OCI-LY1 (cell line): ENCODE measurements around the gene OR10D3.
"Not testable (repeated sequence)": the region's sequence is repeated elsewhere in the genome, so short reads cannot be mapped to it uniquely, and the experiment has no call there.

Experiments
- H2AFZ ChIP-seq: fragments of 200-600 bp; sonication (generic), shearing (Covaris generic); 2 replicates; pipeline ENCODE4 v1.6.0; 2014; ENCODE audit warnings: antibody characterized with exemption, mild to moderate bottlenecking, low read length
- H3F3A ChIP-seq: fragments of 200-600 bp; sonication (generic), shearing (Covaris generic); 2 replicates; pipeline ENCODE4 v1.6.0; 2014; ENCODE audit warnings: mild to moderate bottlenecking, antibody characterized with exemption, low read length, moderate library complexity; ENCODE audit not compliant: insufficient read depth
- H3K27ac ChIP-seq: fragments of 200-600 bp; sonication (generic); 2 replicates; pipeline ENCODE4 v1.5.1; 2014; ENCODE audit warnings: low read length, mixed run types, mild to moderate bottlenecking, low read depth; ENCODE audit not compliant: poor library complexity, severe bottlenecking
- H3K27me3 ChIP-seq: fragments of 200-600 bp; sonication (generic); 2 replicates; pipeline ENCODE4 v1.6.0; 2014; ENCODE audit warnings: antibody characterized with exemption, mild to moderate bottlenecking, low read length, moderate library complexity; ENCODE audit not compliant: insufficient read depth
- H3K36me3 ChIP-seq: fragments of 200-600 bp; sonication (generic); 2 replicates; pipeline ENCODE4 v1.6.1; 2014; ENCODE audit warnings: mild to moderate bottlenecking, antibody characterized with exemption, low read length, moderate library complexity, mixed read lengths; ENCODE audit not compliant: insufficient read depth
- H3K4me1 ChIP-seq: fragments of 200-600 bp; sonication (generic); 2 replicates; pipeline ENCODE4 v1.5.1; 2014; ENCODE audit warnings: mild to moderate bottlenecking, low read length, moderate library complexity; ENCODE audit not compliant: insufficient read depth, severe bottlenecking
- H3K4me2 ChIP-seq: fragments of 200-600 bp; sonication (generic), shearing (Covaris generic); 2 replicates; pipeline ENCODE4 v1.6.1; 2014; ENCODE audit warnings: low read length
- H3K4me3 ChIP-seq: fragments of 200-600 bp; sonication (generic); 2 replicates; pipeline ENCODE4 v1.5.1; 2014; ENCODE audit warnings: low read length, low read depth, mild to moderate bottlenecking, mixed read lengths; ENCODE audit not compliant: poor library complexity, severe bottlenecking
- H3K79me2 ChIP-seq: fragments of 200-600 bp; shearing (Covaris generic); 2 replicates; pipeline ENCODE4 v1.6.1; 2016; ENCODE audit warnings: mixed run types, low read length, mixed read lengths; ENCODE audit not compliant: insufficient read depth
- H3K9ac ChIP-seq: fragments of 200-600 bp; sonication (generic), shearing (Covaris generic); 2 replicates; pipeline ENCODE4 v1.6.1; 2014; ENCODE audit warnings: mild to moderate bottlenecking, low read length, mixed read lengths
- H3K9me2 ChIP-seq: fragments of 200-600 bp; sonication (generic), shearing (Covaris generic); 2 replicates; pipeline ENCODE4 v1.6.1; 2014; ENCODE audit warnings: low read depth, mild to moderate bottlenecking, low read length, mixed read lengths
- H3K9me3 ChIP-seq: fragments of 200-600 bp; shearing (Covaris generic); 2 replicates; pipeline ENCODE4 v1.6.1; 2014; ENCODE audit warnings: low read length, mixed read lengths
- H4K20me1 ChIP-seq: fragments of 200-600 bp; sonication (generic), shearing (Covaris generic); 2 replicates; pipeline ENCODE4 v1.6.0; 2016; ENCODE audit warnings: mild to moderate bottlenecking, low read length; ENCODE audit not compliant: insufficient read depth
- EZH2 ChIP-seq: fragments of 200-600 bp; sonication (generic), shearing (Covaris generic); IDR thresholded peaks from 2 replicates; pipeline ENCODE4 v1.8.0; 2017; ENCODE audit warnings: borderline replicate concordance, mixed run types, mild to moderate bottlenecking, antibody characterized with exemption, low read length, moderate library complexity, mixed read lengths
- TF ChIP-seq, protein P1 (sequence below): fragments of 200-600 bp; sonication (generic), shearing (Covaris generic); IDR thresholded peaks from 2 replicates; pipeline ENCODE4 v1.5.1; 2017; ENCODE audit warnings: mild to moderate bottlenecking, antibody characterized with exemption, low read length, moderate library complexity, mixed read lengths

Gene OR10D3

DNA sequence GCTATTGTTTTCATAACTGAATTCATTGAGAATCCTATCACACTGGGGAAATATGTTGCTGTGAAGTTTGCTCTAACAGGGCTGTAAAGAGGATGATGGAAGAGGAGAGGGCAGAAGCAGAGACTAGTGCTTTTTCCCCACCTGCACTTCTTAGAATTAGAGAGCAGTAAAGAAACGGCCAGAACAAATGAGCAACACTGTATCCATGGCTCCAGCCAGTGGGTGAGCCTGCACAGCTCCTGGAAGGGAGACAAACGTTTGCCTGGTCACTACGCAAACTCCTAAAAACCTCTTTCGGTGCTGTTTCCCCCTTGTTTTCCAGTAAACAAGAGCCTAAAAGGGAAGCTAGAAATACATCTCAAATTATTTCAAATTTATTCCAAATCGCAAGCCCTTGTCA is 22.2 kb upstream of the OR10D3 start:
- Histone ChIP-seq H3K9me2 (no peaks in the 10 kb centered on the region), H3K4me2 (no peak overlapping the region), H2AFZ (no peak overlapping the region), H3K4me1 (no peaks in the 10 kb centered on the region), H3F3A (no peaks in the 10 kb centered on the region), H3K79me2 (no peaks in the 10 kb centered on the region), H3K27ac (no peak overlapping the region), H3K36me3 (no peaks in the 10 kb centered on the region), H4K20me1 (no peaks in the 10 kb centered on the region), H3K4me3 (no peak overlapping the region), H3K27me3 (no peaks in the 10 kb centered on the region), H3K9ac (no peak overlapping the region), H3K9me3 (no peaks in the 10 kb centered on the region)
- TF ChIP-seq, protein P1, sequence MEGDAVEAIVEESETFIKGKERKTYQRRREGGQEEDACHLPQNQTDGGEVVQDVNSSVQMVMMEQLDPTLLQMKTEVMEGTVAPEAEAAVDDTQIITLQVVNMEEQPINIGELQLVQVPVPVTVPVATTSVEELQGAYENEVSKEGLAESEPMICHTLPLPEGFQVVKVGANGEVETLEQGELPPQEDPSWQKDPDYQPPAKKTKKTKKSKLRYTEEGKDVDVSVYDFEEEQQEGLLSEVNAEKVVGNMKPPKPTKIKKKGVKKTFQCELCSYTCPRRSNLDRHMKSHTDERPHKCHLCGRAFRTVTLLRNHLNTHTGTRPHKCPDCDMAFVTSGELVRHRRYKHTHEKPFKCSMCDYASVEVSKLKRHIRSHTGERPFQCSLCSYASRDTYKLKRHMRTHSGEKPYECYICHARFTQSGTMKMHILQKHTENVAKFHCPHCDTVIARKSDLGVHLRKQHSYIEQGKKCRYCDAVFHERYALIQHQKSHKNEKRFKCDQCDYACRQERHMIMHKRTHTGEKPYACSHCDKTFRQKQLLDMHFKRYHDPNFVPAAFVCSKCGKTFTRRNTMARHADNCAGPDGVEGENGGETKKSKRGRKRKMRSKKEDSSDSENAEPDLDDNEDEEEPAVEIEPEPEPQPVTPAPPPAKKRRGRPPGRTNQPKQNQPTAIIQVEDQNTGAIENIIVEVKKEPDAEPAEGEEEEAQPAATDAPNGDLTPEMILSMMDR = no peak
- TF ChIP-seq EZH2 = no peak

DNA sequence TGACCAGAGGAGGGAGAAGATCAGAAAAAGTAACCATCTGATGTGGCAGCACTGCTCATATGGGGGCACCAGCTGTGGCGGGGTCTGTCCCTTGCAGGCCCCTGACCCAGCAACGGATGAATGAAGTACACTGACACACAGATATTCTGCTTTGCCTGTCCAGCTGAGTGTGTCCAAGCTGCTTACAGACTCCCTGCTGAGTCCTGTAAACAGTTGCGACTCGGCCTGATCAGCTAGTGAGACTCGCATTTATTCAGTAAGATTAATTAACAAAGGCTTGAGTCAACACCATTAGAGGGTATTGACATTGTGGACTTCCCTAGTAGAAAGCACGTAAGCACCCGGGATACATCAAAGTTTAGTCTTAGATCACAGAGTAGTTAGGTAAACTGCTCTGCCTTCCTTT is 15.3 kb upstream of the OR10D3 start:
- Histone ChIP-seq H3K4me3 (no peak overlapping the region), H2AFZ (no peak overlapping the region), H3K27me3 (no peaks in the 10 kb centered on the region), H3K9me2 (no peaks in the 10 kb centered on the region), H3F3A (no peaks in the 10 kb centered on the region), H4K20me1 (no peaks in the 10 kb centered on the region), H3K79me2 (no peaks in the 10 kb centered on the region), H3K4me1 (no peaks in the 10 kb centered on the region), H3K36me3 (no peaks in the 10 kb centered on the region), H3K4me2 (no peak overlapping the region), H3K9ac (no peak overlapping the region), H3K27ac (no peak overlapping the region), H3K9me3 (no peaks in the 10 kb centered on the region)
- TF ChIP-seq EZH2 = no peak
- TF ChIP-seq, protein P1 = no peak

DNA sequence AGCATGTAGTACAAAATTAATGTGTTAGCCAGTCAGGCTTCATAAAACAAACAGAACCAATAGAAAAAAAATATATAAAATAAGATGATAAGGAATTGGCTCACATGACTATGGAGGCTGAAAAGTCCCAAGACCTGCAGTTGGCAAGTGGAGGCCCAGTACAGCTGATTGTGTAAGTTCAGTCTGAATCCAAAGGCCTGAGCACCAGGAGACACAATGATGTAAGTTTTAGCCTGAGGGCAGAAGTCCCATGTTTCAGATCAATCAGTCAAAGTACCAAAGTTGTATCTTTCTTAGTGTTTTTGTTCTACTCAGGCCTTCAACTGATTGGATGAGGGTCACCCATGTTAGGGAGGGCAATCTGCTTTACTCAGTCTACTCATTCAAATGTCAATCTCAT is 14.3 kb upstream of the OR10D3 start:
- Histone ChIP-seq H3K9me3 (no peaks in the 10 kb centered on the region), H3K9me2 (no peaks in the 10 kb centered on the region), H3K27me3 (no peaks in the 10 kb centered on the region), H3K4me1 (no peaks in the 10 kb centered on the region), H3K4me2 (no peak overlapping the region), H3F3A (no peaks in the 10 kb centered on the region), H3K36me3 (no peaks in the 10 kb centered on the region), H4K20me1 (no peaks in the 10 kb centered on the region), H2AFZ (no peak overlapping the region), H3K79me2 (no peaks in the 10 kb centered on the region), H3K27ac (no peak overlapping the region), H3K4me3 (no peak overlapping the region), H3K9ac (no peak overlapping the region)
- no peak for TF ChIP-seq EZH2
- TF ChIP-seq, protein P1 = no peak

DNA sequence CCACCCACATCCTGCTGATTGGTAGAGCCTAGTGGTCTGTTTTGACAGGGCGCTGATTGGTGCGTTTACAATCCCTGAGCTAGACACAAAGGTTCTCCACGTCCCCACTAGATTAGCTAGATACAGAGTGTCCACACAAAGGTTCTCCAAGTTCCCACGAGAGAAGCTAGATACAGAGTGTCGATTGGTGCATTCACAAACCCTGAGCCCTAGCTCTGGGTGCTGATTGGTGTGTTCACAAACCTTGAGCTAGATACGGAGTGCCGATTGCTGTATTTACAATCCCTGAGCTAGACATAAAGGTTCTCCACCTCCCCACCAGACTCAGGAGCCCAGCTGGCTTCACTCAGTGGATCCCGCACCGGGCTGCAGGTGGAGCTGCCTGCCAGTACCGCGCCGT is 12.8 kb upstream of the OR10D3 start:
- H3K9ac ChIP-seq, H3K36me3 ChIP-seq, H3K4me2 ChIP-seq, H3K79me2 ChIP-seq, H3K4me3 ChIP-seq, H3K9me2 ChIP-seq, H4K20me1 ChIP-seq, H3K27me3 ChIP-seq, H3K9me3 ChIP-seq, H3K27ac ChIP-seq, H2AFZ ChIP-seq, H3F3A ChIP-seq, H3K4me1 ChIP-seq: not testable (repeated sequence)
